ENCODE measurements around the gene ORM1. TPM values are rescaled to one million over a fixed set of nuclear protein-coding genes. Genes with fewer than 3 reads are reported as not detected.
A peak's percentile ranks its signal among the peaks of the same experiment; 100 is the strongest.

Gene ORM1
- total RNA-seq, 1 experiment from 2014 or later, result not detected

DNA sequence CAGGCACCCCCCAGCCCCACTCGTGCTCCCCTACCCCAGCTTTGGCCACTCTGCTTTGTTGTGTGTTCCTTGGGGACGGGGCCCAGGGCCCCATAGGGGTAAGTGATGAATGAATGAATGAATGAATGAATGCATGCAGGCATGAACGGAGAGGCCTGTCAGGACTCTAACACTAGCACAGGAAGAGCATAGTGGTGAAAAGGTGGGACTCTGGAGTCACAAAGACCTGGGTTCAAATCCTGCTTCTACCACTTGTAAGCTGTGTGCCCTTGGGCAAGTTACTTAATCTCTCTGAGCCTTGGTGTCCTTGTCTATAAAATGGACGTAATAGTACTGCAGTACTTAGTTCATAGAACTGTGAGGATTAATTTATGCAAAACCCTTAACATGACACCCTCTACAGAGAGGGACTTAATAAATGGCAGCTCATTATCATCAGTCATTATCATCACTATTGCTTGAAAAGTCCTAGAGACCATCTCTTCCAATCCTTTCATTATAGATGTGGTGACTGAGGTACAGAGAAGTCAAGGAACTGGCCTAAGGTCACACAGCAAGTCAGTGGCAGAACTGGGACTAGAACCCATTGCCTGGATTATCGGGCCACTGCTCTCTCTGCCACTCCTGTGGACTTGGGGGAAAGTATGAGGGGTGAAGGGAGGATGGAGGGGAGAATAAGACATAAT lies 20.0 kb downstream of the ORM1 start:
- no peak for DNase-seq (ENCODE audit: low read depth)

DNA sequence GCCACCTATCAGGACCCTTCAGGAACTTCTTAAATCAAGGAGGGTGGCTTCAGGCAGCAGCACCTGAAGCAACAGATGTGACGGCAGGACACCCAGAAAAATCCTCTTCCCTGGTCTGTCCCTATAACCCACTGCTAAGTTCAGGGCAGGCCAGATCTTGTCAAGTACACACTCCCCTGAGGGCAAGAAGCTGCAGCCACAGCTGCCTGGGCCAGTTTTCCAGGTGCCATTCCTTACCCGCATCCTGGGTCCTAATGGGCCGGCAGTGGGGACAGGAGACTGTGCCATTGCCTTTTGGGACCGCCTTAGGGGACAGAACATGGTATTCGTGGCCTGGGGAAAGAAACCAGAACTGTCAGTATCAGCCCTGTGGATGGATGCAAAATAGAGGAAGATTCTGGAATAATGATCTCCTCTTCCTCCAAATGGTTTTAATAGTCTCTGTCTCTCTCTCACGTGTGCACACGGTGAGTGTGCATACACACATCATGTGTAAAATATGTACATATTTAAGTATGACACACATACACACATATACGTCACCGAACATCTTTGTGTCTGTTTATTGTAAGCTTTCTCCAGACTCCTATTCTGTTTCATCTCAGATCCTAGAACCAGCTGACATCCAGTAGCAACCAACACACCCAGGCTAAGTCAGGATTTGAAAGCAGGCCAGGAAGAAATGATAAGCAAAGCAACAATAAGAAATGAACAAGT lies 20.7 kb downstream of the ORM1 start:
- DNase-seq (ENCODE audit: low read depth), result no peak

DNA sequence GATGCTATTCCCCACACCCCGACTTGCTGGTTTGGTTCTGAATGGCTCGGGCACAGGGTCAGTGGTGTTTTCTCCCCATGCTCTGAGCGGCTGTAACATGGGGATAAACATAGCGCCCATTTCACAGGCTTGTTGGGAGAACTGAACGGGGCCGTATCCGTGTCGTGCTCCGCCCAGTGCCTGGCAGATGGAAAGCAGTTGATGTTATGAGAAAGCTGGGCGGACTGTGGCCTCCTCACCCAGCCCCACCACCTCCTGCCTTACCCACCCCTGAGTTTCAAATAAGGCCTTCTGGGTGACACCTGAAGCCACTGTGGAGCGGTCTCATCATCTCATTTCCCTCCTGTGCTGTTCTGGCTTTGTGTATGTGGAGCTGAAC lies 21.3 kb downstream of the ORM1 start:
- DNase-seq (ENCODE audit: low read depth), result no peak

DNA sequence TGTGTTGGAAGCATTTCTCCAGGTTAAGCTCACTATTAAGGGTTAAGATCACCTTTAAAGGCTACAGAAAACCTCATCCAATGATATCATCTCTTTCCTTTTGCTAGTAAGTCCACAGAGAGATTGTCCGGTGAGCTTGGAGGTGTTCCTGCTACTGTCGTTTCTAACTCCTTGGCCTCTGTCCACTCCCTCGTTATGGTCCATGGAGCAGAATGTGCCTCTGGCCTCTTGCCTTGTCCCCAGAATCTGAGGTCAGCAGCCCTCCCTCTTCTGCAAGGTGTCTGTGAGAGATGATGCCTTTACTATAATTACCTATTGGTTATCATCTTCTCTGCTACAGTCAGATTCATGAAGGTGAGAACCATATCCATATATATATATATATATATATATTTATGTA lies 21.8 kb downstream of the ORM1 start:
- no peak for DNase-seq (ENCODE audit: low read depth)

DNA sequence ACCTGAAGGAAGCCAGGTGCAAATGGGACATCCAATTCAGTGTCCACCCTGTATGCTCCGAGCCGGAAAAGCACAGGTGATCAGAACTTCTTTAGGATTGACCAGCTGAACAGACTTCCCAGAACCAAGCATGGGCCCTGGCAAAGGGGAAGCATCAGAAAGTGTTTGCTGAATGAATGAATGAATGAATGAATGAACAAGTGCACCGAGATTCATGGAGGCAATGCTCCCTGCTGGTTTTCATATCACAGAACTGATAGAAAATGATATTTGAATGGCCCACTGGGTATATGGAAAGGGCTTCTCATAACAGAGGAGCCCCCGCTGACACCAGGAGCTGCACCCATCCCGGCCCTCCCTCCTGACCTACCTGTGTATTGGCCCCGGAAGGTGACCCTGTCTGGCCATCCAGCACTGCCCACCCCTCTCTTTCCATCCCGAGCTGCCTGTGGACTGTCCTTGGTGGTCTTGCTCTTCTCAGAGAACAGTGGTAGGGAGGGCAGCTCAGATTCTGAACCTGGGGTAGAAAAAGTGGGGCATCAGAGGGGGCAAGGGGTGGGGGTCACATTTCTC lies 22.7 kb downstream of the ORM1 start:
- no peak for DNase-seq (ENCODE audit: low read depth)

DNA sequence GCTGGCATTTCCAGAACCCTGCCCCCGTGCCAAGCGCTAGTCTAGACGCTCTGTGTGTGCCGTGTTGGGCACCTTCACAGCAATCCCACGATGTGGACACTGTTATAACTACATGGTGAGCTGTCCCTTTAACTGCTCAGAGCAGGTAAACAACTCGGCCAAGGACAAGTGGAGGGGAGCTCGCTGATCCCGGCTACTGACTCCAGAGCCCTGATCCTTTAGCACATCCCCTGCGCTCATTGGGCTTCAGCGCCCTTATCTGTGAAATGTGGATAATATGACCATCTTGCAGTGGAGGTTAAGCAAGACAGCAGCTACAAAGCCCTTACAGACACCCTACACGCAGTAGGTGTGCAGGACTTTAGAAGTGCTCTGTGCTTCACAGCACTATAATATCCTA lies 23.2 kb downstream of the ORM1 start:
- DNase-seq (ENCODE audit: low read depth), result no peak

DNA sequence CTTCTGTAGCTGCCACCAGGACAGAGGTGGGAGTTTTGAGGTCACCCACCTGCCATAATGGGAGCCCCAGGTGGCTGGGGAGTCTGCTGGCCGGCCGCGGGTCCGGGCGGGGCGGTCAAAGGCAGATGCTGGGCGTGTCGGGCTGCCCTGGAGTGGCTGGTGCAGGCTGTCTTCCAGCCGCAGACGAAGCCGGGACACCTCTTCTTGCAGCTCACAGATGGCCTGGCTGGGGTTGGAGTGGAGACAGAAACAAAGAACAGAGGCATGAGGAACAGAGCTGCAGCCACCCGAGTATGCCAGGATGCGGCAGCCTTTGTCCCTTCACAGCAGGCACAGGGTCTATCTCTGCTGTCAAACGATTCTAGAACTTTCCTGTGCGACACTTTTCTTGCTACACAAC lies 24.8 kb downstream of the ORM1 start:
- no peak for DNase-seq (ENCODE audit: low read depth)

DNA sequence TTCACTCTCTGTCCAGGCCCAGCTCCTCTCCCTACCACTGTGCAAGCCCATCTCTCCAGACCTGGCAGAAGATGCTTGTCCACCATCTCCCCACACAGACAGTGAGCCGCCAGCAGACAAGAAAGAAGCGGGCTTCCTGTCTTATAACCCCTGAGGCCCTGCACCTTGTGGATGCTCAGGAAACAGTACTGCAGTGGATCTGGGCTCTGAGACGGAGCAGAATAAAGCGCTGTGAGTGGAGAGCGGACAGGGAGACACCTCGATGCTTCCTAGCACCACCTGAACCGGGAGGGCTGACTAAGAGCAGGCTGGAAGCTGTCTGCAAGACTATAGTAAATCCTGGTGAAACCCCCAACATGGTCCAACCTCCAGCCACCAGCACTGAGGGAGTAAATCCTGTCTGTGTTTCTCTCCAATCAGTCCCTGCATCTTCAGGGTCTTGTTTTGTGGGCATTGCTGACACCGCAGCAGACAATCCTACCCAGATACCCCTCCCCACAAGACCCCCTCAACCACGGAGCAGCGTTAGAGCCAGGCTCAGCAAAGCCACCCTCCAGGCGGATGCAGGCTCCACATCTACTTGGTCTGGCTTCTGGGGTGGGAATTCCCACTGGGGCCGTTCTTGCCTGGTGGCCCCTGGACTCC lies 25.5 kb downstream of the ORM1 start:
- no peak for DNase-seq (ENCODE audit: low read depth)

DNA sequence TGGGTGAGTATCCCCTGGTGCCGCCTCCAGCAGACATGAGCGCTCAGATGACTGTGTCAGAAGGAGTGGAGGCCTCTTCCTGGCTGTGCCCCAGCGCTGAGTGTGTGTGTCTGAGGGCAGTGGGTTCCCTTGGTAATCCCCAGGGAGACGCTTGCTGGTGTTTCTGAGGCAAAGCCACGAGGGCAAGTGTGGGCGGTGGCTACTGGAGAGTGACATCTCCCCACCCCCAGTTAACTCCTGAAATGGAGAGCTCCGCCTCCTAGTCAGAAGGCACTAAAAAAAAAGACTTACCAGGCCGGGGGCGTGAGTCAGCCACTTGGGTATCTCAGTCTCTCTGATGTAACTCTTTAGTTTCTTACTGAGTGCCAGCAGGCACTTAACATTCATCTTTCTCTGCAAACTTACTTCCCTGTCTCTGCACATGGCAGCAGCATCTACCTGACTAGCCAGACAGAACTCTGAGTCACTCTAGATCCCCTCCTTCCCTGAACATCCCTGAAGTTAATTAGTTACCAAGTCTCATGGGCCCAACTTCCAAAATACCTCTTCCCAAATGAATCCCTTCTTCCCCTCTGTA lies 26.1 kb downstream of the ORM1 start:
- peak; percentile 98 for DNase-seq (ENCODE audit: low read depth)

DNA sequence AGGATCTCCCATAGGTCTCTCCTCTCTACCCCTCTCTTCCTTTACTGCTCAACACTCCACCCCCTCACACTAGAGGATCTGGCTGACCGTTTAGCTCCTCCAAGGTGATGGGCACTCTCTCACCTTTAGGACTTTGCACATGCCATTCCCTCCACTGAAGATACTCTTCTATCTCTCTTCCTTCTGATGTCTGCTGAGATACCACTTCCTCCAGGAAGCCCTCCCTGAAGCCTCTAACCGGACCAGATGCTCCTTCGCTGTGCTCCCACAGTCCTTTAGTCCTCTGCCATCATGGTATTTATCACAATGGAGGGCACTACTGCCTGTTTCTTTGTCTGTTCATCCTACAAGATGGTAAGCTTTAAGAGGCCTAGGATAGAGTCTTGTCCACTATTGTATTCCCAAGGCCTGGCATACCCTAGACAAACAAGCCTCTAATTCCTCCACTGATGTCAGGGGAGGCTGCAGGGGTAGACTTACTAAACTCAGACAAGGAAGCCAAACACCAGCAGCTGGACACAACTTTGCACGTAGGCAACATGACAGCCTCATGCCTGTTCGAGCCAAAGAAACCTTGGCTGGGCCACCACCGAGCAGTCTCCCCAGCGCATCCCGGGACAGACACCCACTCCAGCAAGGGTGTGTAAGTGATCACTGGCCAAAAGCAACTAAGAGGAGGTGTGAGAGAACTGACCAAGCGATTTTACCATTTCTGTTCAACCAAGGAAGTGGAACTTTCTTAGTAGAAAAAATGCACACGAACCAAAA lies 27.0 kb downstream of the ORM1 start:
- no peak for DNase-seq (ENCODE audit: low read depth)

DNA sequence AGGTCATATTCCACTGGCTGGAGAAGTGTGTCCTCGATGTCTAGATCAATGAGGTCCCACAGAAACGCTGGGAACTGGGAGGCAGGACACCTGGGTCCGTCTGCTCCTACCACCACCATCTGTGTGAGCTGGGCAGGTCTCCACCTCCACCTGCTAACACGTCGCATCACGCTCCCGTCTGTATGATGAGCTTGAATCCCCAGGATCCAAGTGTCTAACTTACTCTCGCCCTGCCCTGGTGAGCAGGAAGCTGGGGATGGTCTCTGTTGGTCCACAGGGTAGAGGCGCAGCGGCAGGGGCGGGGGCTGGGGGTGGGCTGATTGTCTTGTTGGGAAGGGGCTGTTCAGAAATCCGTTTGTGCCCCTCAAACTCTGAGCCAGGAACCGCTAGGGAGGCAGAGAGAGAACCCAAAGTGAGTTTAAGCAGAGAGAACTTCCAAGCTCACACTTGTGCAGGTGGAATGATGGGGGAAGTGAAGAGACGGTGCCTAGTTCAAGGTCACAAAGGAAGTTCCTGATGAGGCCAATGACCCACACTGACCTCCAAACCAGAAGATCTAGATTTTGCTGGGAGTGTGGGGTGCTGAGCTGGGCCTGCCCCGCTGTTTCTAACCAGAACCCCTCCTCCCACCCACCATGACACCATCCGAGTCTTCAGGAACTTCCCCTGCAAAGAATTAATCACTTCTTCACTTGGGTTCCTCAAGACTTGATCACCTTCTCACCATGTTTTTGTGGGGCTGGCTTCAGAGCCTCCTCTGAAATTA lies 27.9 kb downstream of the ORM1 start:
- DNase-seq (ENCODE audit: low read depth), result no peak

DNA sequence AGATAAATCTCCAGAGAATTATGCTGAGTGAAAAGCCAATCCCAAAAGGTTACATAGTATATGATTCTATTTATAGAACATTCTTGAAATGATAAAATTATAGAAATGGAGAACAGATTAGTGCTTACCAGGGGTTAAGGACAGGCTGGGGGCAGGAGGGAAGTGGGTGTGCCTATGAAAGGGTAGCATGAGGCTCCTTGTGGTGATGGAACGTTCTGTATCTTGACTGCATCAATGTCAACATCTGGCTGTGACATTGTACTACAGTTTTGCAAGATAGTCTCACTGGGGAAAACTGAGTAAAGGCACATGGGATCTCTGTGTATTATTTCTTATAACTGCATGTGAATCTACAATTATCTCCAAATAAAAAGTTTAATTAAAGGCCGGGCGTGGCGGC lies 29.0 kb downstream of the ORM1 start:
- DNase-seq (ENCODE audit: low read depth), result no peak

DNA sequence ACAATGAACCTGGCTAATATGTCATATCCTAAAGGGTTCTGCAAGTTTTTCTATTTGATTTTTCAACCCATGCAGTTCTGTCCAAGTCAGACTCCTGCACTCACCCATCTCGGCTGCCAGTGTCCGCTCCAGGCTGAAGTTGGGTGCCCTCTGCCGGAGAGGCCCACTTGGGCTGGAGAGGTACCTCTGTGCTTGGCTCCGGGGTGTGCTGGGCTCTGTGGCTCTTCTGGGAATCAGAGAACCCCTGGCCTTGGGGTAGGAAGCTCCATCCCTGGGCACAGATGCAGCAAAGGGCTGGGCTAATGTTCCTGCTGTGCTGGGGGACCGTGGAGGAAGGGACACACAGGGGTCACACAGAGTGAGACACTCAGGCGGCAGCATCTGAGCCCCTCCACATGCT lies 32.9 kb downstream of the ORM1 start:
- no peak for DNase-seq (ENCODE audit: low read depth)

DNA sequence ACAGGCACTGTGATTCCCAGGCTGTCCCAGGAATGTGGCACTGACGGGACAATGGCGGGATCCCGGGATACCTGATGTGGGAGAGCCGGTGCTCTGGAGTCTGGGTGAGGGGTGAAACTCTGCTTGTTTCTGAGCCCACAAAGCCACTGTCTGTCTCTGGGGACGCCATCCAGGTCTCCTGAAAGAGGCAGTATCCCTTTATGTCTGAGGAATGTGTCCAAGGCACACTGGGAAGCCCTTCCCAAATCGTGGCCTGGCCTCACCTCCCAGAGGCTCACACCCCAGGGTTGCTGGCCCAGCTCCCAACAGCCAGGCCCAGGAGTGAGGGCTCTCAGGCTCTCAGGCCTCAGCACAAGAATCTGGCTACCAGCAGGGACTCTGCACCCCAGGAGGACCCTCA lies 33.9 kb downstream of the ORM1 start:
- no peak for DNase-seq (ENCODE audit: low read depth)

DNA sequence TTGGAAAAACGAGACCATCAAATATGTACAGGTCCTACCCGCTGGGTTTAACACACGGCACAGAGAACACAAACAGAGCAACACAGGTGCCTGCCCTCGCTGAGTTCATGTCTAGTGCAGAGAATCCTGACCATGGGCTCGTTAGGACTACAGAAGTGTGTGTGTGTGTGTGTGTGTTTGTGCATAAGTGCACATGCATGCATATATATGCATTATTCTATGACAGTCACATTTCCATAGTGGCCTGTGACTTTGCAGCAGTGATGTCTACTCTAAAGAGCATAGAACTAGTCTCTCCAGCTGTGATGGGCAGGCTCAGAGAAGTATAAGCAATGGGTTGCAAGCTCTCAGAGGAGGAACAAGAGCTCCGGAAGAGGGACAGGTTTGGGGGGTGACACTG lies 34.5 kb downstream of the ORM1 start:
- DNase-seq (ENCODE audit: low read depth), result no peak

DNA sequence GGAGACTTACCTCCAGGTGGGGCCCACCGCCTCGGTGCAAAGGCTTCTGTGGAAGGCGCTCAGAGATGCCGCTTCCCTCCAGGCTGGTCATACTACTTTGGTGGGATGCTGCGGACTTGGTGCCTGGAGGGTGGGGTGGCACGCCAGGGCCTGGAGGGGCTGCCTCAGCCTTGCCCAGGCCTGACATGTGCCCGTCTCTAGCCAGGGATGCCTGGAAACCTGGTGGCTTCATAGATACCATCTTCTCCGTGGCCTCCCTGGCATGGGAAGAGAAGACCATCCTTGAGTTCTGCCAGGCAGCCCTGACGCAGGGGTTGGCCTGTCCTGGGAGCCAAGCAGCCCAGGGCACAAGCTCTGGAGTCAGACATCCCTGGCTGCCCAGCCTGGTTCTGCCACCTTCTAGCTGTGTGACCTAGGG lies 35.0 kb downstream of the ORM1 start:
- DNase-seq (ENCODE audit: low read depth), result no peak

DNA sequence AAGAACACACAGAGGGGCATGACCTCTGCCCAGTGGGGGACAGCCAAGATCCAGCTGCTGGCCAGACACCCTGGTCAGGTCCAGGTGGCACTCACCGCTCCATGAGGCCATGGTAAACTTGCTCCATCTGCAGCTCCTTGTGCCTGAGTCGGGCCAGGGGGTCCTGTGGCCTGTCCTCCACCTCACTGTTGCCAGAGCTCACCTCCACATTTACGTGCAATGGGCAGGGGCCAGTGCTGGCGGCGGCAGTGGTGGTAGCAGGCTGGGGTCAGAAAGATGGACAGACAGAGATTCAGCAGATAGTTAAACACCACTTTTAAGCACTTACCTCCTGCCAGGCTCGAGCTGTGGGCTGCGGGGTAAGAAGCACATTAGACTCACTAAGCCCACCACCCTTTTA lies 36.9 kb downstream of the ORM1 start:
- DNase-seq (ENCODE audit: low read depth), result no peak

DNA sequence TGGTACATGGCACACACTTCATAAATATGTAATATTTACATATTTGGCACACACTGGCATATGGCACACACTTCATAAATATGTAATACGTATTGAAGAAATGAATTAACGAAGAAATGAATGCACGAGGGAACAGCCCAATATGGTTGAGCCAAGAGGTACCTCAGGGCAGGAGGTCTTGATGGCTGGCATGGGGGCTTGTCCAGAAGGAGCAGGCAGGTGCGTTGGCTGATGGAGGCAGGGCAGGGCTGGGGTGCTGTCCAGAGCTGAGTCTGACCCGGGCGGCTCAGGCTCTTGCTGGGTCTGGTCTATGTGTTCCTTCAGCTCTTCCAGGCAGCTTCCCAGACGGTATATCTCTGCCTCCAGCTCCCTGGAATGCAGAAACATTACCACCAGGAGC lies 38.6 kb downstream of the ORM1 start:
- DNase-seq (ENCODE audit: low read depth), result no peak

DNA sequence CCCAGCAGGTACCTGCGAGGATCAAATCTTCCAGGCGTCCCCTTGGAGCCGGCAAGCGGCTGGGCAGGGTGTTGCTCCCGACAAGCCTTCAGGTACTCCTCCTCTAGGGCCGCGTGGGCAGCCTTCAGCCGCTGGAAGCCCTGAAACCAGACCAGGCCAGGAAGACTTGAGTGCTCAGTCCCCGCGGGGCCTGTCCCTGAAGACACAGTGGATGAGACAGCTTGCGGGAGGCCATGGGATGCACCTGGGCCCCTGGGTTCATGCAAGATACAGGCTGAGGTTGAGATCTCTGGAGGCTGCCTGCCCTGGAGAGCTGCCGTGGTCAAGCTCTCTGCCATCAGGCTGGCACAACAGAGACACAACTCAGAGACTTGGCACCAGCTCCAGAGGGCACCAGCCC lies 39.5 kb downstream of the ORM1 start:
- DNase-seq (ENCODE audit: low read depth), result no peak

DNA sequence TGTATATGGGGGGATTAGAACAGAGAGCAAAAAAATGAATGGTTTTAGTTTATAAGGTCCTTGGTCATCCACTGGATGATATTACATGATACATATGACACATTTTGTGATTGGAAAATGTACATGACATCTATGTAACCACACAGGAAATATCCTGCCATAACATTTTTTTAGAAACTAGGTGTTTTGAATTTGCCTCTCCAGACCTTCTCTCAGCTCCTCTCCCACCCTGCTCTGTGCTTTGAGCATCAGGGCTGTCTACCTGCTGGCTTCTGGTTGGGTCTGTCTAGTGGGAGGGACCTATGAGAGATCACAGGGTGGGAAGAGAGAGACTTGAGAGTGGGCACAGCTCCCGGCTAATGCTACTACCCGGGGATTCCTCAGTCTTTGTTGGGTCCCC lies 40.5 kb downstream of the ORM1 start:
- DNase-seq (ENCODE audit: low read depth), result no peak
